ENCODE data around the gene CNP.

CNP gene

DNA sequence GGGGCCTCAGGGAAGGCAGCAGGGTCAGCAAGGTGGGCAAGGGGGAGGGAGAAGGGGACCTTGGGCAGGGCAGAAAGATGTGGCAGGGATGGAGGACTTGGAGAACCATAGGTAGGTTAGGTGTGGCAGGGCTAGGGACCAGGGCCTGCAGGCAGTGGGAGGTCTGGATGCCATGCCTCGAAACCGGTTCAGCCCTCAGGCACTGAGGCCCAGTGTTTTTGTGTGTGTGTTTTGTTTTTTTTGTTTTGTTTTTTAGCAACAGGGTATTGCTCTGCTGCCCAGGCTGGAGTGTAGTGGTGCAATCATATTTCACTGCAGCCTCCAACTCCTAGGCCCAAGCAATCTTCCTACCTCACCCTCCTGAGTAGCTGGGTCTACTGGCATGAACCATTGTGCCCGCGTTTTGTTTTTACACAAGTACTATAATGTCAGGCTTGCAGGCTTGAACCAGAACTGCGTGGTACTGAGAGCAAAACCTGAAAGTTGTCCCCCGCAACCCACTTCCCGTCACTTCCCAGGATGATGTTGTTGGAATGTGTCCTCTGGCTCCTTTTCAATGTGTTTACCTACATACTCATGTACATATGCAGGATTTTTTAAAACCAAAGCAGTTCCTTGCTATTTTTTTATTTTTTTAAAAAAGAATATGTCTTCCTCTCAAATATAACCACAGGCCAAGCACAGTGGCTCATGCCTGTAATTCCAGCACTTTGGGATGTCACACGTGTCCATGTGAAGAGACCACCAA is 23.8 kb upstream of the CNP start:
- DNase-seq (ENCODE audit: low spot score): no peak

DNA sequence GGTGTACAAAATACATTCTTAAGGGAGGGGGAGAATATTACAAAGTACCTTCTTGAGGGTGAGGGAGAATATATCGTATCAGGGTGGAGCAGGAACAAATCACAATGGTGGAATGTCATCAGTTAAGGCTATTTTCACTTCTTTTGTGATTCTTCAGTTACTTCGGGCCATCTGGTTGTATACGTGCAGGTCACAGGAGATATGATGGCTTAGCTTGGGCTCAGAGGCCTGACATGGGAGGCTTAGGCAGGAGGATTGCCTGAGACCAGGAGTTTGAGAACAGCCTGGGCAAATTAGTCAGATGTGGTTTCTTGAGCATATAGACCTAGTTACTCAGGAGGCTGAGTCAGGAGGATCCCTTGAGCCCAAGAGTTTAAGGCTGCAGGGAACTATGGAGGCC is 23.1 kb upstream of the CNP start:
- DNase-seq (ENCODE audit: low spot score): no peak

DNA sequence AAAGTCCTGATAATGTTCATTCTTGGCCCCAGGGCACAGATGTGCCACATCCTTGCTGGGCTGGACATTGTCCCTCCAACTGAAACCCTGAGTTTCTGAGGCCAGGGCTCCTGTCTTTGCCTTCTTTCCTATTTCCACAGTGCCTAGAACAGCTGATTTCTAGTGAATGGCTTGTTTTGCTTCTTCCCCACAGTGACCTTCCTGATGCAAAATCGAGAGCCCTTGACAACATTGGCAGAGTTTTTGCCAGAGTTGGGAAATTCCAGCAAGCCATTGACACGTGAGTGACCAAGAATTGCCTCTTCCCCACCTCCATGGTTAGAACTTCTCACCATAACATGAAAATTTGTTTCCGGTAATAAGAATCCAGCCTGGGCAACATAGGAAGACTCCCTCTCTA is 21.7 kb upstream of the CNP start:
- no peak for DNase-seq (ENCODE audit: low spot score)

DNA sequence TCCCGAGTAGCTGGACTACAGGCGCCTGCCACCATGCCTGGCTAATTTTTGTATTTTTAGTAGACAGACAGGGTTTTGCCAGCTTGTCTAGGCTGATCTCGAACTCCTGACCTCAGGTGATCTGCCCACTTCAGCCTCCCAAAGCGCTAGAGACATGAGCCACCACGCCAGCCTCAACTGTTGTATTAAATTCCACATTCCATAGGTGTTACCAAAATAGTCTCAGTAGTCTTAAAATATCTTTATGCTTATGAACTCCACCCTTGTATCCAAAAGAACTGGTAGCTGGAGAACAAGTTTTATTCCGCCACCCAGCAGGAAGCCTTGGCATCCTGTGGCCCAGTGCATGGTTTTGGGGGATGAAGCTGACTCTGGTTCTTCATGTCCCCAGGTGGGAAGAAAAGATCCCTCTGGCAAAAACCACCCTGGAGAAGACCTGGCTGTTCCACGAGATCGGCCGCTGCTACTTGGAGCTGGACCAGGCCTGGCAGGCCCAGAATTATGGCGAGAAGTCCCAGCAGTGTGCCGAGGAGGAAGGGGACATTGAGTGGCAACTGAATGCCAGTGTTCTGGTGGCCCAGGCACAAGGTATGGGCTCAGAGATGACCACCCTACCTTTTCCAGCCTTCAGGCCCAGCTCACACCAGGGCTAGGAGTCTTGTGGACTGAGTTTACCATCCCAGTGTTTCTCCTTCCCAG is 17.7 kb upstream of the CNP start:
- no peak for DNase-seq (ENCODE audit: low spot score)

DNA sequence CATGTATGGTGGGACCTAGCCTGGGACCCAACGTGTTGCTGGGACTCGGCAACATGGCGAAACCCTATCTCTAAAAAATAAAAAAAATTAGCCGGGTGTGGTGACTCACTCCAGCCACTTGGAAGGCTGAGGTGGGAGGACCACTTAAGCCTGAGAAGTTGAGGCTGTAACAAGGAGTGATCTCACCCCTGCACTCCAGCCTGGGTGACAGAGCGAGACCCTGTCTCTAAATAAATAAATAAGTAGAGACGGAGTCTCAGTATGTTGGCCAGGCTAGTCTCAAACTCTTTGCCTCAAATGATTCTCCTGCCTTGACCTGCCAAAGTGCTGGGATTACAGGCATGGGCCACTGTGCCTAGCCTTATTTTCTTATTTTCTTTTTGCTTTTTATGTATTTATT is 10.1 kb upstream of the CNP start:
- no peak for DNase-seq (ENCODE audit: low spot score)

DNA sequence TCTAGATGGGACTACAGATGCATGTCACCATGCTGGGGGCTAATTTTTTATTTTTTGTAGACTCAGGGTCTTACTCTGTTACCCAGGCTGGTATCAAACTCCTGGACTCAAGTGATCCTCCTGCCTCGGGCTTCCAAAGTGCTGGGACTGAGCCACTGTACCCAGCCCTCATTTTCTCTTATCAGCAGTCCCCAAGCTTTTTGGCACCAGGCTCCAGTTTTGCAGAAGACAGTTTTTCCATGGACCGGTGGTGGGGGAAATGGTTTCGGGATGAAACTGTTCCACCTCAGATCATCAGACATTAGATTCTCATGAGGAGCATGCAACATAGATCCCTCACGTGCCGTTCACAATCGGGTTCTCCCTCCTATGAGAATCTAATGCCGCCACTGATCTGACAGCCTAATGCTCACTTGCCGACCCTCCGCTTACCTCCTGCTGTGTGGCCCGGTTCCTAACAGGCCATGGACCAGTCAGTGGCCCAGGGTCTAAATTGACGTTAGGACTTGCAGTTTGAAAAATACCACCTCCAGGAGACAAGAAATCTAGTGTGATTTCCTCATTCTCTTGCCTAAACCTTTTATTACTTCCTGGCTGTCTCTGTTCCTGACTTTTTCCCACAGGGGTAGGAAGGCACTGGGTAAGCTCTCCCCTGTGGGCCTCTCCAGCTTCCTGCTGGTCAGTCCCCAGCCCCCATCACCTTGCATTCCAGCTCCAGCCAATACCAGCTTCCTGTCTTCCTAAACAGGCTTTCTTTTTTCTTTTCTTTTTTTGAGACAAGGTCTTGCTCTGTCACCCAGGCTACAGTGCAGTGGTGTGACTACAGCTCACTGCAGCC is 9.3 kb upstream of the CNP start:
- DNase-seq (ENCODE audit: low spot score): no peak

DNA sequence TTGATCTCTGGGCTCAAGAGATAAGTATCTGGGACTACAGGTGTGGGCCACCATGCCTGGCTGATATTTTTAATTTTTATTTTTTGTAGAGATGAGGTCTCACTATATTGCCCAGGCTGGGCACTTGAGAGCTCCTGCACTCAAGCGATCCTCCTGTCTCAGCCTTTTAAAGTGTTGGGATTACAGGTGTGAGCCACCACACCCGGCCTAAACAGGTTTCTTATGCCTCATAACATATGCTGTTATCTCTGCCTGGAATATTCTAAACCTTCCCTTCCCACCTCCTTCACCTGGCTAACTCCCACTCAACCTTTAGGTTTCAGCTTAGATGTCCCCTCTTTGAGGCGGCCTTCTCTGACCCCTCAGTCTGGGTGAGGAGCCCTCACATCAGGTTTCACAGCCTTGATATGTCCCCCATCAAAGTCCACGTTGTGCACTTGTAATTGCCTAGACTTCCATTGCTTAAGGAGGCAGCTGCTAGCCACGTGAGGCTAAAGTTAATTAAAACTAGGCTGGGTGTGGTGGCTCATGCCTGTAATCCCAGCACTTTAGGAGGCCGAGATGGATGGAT is 8.6 kb upstream of the CNP start:
- no peak for DNase-seq (ENCODE audit: low spot score)

DNA sequence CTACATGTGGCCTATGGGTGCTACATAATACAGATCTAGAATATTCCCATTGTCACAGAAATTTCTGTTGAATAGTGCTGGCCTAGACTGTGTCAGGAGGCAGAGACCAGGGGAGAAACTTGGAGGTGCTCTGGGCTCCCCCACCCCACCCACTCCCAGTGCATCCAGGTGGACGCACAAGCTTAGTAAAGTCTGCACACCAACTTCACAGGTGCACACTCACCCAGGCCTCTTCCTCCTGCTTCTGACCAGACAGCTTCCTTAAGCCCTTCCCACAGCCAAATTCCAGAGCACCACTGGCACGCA is 7.6 kb upstream of the CNP start:
- DNase-seq (ENCODE audit: low spot score): no peak

DNA sequence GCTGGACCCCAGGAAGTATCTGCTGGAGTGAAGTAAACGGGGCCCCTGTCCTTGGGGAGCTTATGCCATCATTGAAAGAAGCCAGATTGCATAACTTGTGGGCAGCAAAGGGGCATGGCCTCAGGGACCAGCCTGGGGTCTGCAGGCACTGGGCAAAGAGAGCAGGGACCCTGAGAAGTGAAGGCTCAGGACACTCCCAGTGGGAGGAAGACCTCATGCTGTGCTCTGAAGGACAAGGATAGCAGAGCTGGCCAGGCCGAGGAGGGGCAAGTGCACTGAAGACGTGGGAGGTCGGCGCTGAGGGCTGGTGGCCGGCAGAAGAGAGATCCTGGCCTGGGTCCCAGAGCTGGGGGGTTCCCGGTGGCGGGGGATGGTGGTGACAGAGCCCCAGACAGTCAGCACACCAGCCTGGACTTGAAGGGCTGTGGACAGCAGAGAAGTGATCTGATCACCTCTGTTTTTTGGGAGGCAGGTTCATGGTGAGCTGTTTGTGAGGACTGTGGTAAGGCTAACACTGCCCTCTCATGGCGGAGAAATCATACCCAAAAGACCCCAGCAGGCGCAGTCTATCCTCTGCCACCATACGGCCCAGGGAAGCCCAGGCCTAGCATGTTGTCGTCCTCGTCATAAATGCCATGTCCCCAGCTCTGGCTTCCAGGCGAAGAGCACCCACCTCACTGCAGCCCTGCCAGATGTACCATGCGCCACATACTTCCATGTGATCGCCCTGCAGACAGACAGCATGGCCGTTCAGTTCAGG is 7.1 kb upstream of the CNP start:
- peak; percentile 64 for DNase-seq (ENCODE audit: low spot score)

DNA sequence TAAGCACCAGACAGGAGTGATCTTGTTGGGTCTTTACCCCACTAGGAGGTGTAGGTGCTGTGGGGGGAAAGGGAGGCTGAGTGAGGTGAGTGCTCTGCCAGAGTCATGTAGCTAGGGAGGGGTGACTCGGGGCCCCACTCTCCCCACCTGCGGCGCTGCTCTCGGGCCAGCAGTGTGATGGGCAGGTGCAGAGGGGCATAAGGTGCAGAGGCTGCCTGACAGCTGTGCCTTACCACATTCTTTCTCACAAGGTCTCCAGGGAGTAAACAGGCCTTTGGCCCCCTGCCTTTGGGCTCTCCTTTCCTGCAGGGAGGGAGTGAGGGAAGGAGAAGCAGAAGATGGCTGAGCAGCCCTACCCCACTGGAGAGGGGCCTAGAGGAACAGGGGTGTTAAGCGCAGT is 4.5 kb upstream of the CNP start:
- no peak for DNase-seq (ENCODE audit: low spot score)

DNA sequence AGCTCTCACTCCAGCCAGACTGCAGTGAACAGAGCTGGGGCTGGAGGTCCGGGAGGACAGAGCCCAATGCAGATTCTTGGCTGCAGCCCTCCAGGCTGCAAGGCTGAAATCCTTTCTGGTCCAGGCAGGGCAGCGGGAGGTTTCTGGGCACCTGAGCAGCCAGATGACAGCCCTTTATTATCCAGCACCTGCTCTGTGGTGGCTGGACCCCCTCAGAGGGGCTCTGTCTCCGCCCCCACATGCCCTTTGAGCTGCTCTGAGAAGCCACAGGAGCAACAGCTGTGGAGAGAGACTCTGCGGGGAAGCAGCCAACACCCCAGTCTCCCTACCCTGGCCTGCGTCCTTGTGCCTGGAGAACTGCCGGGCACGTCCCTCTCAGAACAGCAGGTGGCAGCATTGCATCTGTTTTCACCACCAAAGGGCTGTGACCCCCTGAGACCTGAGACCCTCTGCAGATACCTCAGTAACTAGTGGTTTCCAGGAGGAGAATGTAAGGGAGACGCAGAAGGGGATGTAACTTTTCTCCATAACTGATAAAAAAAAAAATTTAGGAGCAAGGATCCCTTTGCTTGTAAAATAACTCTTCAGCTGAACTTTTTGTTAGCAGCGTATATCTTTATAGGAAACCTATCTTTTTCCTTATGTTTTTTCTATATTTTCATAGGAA is 3.7 kb upstream of the CNP start:
- peak; percentile 84 for DNase-seq (ENCODE audit: low spot score)

DNA sequence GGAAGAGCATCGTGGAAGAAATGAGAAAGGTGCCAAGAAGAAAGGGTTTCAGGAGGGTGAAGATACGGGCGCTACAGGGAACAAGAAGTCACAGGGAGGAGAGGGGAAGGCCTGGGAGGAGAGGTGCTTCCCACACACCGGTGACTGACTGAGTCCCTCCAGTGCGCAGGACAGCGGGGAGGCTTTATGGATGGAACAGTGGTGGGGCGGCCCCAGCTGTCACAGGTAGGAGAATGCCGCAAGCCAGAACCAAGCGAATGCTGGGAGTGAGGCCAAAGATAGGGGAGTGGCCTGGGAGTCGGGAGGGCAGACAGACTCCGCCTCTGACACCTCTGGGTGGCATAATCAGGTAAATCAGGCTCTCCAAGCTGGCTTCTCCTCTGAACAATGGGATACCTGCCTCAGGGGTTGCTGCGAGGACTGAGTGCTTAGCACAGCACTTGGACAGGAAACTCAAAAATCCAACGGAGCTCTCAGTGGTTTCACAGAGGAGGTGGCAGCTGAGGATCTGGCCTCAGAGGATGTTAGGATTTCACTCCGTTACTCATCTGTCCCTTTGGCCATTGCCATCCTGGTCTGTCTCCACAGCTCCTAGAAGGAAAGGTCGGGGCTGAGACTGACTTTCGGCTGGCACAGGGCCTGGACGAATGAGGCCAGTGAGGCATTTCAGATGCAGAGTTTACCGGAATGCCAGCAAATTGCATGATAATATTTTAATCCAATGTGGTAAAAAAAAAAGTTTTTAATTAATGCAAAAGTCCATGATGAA is 717 bp upstream of the CNP start:
- no peak for DNase-seq (ENCODE audit: low spot score)

DNA sequence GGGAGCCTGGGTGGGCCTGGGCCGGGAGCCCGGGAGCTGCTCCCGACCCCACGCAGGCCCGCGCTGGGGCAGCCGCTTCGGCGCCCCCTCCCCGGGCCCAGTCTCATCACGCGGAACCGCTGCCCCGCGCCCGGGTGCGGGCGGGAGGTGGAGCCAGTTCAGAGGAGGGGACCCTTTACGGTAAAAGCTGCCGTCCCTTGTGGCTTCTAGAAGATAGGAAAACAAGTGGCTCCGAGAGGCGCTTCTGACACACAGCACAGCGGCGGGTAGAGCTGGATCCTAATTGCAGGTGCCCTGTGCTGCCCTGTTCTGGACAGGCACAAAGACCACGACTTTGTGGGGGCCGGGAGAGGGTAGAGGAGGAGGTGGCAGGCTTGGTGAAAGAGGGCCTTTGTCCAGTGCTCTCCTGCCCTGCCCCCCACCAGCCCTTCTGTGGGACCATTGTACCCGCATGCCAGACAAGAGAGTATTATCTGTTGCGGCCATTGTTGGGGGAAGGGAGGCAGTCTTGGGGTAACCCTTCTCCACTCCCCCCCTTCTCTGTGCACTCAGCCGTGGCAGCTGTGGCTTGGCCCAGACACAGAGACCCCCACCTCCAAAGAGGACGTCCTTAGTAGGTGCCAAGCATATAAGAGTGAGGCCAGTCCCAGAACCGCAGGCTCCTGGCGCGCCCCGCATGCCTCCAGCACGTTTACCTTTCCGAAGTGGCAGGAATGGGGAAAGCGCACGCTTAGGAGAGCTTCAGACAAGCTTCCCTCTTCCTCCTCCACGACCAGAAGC is 736 bp downstream of the CNP start:
- peak; percentile 99 for DNase-seq (ENCODE audit: low spot score)

DNA sequence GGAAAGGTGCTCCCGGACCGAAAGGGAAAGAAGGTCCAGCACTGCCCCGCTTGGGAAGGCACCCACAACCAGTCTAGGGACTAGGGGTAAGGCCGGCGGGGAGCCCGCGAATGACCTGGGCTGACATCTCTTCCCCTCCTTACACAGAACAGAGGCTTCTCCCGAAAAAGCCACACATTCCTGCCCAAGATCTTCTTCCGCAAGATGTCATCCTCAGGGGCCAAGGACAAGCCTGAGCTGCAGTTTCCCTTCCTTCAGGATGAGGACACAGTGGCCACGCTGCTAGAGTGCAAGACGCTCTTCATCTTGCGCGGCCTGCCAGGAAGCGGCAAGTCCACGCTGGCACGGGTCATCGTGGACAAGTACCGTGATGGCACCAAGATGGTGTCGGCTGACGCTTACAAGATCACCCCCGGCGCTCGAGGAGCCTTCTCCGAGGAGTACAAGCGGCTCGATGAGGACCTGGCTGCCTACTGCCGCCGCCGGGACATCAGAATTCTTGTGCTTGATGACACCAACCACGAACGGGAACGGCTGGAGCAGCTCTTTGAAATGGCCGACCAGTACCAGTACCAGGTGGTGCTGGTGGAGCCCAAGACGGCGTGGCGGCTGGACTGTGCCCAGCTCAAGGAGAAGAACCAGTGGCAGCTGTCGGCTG is 1.5 kb downstream of the CNP start:
- no peak for DNase-seq (ENCODE audit: low spot score)

DNA sequence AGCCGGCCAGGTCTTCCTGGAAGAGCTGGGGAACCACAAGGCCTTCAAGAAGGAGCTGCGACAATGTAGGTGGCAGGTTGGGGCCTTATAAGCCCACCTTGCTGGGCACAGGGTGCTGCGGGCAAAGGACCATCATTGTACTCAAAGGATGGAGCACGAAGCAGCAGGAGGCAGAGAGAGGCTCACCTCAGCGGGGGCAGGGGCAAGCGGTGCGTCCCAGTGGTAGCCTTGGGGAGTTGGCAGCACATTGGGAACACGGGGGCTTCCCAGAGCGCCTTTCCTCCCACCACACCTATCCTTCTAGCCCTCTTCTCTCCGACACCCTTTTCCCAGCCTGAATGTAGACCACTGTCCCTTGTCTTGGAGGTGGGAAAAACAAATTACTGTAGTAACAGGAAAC is 2.1 kb downstream of the CNP start:
- no peak for DNase-seq (ENCODE audit: low spot score)

DNA sequence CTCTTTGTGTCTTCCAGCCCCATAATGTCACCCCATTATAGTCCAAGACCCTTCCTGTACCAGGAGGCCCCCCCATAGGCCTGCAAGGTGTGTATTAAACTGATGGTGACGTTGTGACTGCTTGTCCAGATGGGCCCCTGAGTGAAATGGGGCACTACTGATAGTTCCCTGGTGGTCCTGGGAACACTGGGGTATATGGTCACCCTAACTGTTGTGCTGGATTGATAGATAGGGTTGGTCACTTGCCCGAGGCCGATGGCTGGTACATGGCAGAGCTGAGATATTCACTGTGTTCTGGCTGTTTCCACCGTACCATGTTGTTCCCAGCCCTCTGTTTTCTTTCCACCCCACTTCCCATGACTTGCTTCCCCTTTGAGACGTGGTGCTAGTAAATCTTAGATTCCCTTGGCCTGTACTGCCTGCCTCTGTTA is 4.3 kb downstream of the CNP start:
- DNase-seq (ENCODE audit: low spot score): no peak

DNA sequence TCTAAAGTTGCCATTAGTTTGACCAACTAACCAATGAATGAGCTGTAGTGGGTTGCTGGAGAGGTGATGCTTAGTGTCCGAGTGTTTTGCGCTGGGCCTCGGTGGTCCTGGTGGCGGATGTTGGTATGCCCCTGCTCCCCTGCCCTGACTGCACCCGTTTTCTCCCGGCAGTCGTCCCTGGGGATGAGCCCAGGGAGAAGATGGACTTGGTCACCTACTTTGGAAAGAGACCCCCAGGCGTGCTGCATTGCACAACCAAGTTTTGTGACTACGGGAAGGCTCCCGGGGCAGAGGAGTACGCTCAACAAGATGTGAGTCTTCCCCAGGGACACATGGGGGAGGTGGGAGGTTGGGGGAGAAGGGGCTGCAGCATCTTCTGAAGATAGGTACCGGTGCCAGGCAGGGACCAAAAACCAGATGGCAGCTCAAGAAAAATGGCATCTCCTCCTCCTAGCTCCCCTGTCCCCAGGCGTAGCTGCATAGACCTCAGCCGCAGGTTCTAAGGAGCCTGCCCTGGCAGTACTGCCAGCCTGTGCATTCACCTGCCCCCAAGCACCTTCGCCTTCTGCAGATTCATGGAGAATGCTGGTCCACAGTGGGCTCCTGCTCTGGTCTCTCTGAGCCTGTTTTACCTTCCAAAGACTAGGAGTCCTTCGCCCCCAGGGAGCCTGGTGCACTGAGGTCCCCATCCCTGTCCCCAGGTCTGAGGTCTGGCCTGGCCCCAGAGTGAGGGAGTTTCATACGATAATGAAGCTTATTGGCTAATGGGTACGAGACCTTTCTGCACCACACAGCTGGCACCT is 5.3 kb downstream of the CNP start:
- DNase-seq (ENCODE audit: low spot score): no peak

DNA sequence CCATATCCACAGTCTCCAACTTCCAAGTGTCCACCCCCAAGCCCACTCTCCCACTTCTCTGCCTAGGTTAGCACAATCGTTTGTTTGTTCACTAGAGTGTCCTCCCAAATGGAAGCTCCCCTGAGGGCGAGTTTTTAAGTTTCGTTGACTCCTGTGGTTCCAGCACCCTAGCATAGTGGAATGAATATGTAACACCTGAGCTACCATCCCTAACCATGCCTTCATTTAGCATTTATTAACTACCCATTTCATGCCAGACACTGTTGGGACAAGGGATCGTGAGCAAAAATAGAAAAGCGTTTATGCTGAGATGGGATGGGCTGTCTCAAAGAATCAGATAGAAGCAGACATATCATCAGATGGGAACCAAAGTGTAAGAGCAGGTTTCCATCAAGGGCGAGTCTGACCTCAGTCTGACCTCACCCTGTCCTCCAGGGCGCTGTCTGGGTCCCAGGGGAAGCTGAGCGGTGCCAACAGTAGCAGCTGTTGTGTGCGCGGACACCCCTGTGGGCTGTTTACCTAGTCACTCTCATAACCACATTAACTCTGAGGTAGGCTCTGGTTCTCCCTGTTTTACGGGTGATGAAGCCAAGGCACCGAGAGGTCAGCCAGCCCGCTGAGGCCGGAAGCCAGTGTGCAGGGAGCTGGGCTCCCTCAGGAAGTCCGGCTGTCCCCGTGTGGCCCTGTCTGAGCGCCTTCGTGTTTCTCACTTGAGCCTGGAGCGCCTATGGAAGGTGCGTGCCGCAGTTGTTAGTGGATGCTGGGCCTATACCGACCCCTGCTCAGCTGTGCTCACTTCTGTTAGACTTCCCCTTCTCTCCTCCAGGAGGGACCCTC is 6.2 kb downstream of the CNP start:
- no peak for DNase-seq (ENCODE audit: low spot score)
